Measurements from ENCODE around the gene CASKIN2. TPM values are rescaled to one million over a fixed set of nuclear protein-coding genes. Genes with fewer than 3 reads are reported as not detected.
A peak's percentile ranks its signal among the peaks of the same experiment; 100 is the strongest.

Gene CASKIN2
- total RNA-seq, 1 experiment from 2014 or later = 37.0 TPM

DNA sequence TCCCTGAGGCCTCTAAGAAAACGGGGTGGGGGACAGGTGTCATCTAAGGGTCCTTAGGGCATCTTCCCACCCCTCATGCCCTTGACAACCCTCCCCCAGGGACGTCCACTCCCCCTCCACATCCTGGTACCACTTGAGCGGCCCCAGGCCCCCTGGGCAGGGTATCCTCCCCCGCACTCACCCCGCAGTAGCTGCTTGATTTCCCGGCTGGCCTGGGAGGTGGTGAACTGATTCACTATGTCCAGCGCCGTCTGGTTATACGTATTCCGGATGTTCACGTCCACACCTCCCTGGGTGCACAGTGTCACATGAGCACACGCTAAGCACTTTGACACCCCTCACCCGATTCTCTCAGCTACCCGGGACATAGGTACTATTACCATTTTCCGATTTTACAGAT is 9.7 kb downstream of the CASKIN2 start:
- H3K9ac ChIP-seq (ENCODE audit: extremely low read depth, insufficient read length, low read length) = no peak overlapping the region
- no peaks in the 10 kb centered on the region for H3K27me3 Mint-ChIP-seq (ENCODE audit: low read depth)
- H2BK5ac ChIP-seq (ENCODE audit: insufficient read length, low read length) = no peak overlapping the region
- no peak for DNase-seq
- H2BK20ac ChIP-seq (ENCODE audit: low read depth, low read length, poor library complexity, severe bottlenecking) = no peak overlapping the region
- TF ChIP-seq, protein P1, sequence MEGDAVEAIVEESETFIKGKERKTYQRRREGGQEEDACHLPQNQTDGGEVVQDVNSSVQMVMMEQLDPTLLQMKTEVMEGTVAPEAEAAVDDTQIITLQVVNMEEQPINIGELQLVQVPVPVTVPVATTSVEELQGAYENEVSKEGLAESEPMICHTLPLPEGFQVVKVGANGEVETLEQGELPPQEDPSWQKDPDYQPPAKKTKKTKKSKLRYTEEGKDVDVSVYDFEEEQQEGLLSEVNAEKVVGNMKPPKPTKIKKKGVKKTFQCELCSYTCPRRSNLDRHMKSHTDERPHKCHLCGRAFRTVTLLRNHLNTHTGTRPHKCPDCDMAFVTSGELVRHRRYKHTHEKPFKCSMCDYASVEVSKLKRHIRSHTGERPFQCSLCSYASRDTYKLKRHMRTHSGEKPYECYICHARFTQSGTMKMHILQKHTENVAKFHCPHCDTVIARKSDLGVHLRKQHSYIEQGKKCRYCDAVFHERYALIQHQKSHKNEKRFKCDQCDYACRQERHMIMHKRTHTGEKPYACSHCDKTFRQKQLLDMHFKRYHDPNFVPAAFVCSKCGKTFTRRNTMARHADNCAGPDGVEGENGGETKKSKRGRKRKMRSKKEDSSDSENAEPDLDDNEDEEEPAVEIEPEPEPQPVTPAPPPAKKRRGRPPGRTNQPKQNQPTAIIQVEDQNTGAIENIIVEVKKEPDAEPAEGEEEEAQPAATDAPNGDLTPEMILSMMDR (conservative IDR thresholded peaks at IDR 0.05) = no peak
- no peak overlapping the region for H4K91ac ChIP-seq (ENCODE audit: insufficient read length, low read depth, low read length)
- no peaks in the 10 kb centered on the region for H3K9me3 Mint-ChIP-seq
- H2AFZ ChIP-seq (ENCODE audit: low read length) = no peak overlapping the region
- no peaks in the 10 kb centered on the region for H3K79me1 ChIP-seq (ENCODE audit: insufficient read depth, low read depth, low read length, poor library complexity, severe bottlenecking)
- H3K27ac Mint-ChIP-seq = peak overlapping the region in 1 of 3 experiments; percentile 13; a peak in 2 of 7 replicates
- H3K4me1 ChIP-seq (ENCODE audit: insufficient read depth, low read length) = no peaks in the 10 kb centered on the region
- H2BK15ac ChIP-seq (ENCODE audit: low read depth, low read length) = no peak overlapping the region
- no peak overlapping the region for H2BK120ac ChIP-seq (ENCODE audit: low read depth, low read length, poor library complexity, severe bottlenecking)
- no peak overlapping the region for H3K4ac ChIP-seq (ENCODE audit: low read depth, low read length)
- no peak overlapping the region for H4K5ac ChIP-seq (ENCODE audit: insufficient read length, low read depth, low read length)
- no peak overlapping the region for H3K4me3 Mint-ChIP-seq
- no peaks in the 10 kb centered on the region for H3K79me2 ChIP-seq (ENCODE audit: insufficient read depth, low read length)
- H2AK5ac ChIP-seq (ENCODE audit: insufficient read length, low read length) = no peak overlapping the region
- H3K23ac ChIP-seq (ENCODE audit: insufficient read length, low read depth, low read length) = no peak overlapping the region
- H3K4me2 ChIP-seq (ENCODE audit: insufficient read depth, insufficient read length, low read length) = no peak overlapping the region
- H3K27ac ChIP-seq (ENCODE audit: insufficient read length, low read depth, low read length) = no peak overlapping the region
- no peaks in the 10 kb centered on the region for H3K27me3 ChIP-seq (ENCODE audit: insufficient read depth, low read length)
- H2BK12ac ChIP-seq (ENCODE audit: insufficient read length, low read depth, low read length) = no peak overlapping the region
- no peaks in the 10 kb centered on the region for H3K4me1 Mint-ChIP-seq
- no peak overlapping the region for H3K18ac ChIP-seq (ENCODE audit: insufficient read length, low read depth, low read length)
- no peaks in the 10 kb centered on the region for H4K20me1 ChIP-seq (ENCODE audit: control insufficient read depth, insufficient read depth, insufficient read length)
- H3K23me2 ChIP-seq (ENCODE audit: insufficient read length, low read depth, low read length, poor library complexity, severe bottlenecking) = no peaks in the 10 kb centered on the region
- no peaks in the 10 kb centered on the region for H3K9me3 ChIP-seq (ENCODE audit: control insufficient read depth, low read depth, low read length)
- no peak overlapping the region for H4K8ac ChIP-seq (replicated peaks; ENCODE audit: insufficient read length, low read depth, low read length)
- WGBS (ENCODE audit: extremely low coverage, insufficient read length, low lambda C conversion rate) = no CpG with 5 or more reads among the region's 15 CpGs
- H3K36me3 Mint-ChIP-seq (ENCODE audit: insufficient read depth in 1 of 3, low read depth in 3 of 3) = peaks cover 0 to 39% (median 27%) of the 10 kb centered on the region in 3 experiments; a peak in 5 of 7 replicates
- H3K56ac ChIP-seq (ENCODE audit: insufficient read length, low read depth, low read length) = no peak overlapping the region
- no peak overlapping the region for H3T11ph ChIP-seq (ENCODE audit: low read length)
- no peak overlapping the region for H3K14ac ChIP-seq (ENCODE audit: insufficient read depth, low read length)
